ENCODE results near the gene TAC3. TPM values are rescaled to one million over a fixed set of nuclear protein-coding genes. Genes with fewer than 3 reads are reported as not detected.

The TAC3 gene
- total and polyA plus RNA-seq, 2 donors from 2014 or later = not detected

DNA sequence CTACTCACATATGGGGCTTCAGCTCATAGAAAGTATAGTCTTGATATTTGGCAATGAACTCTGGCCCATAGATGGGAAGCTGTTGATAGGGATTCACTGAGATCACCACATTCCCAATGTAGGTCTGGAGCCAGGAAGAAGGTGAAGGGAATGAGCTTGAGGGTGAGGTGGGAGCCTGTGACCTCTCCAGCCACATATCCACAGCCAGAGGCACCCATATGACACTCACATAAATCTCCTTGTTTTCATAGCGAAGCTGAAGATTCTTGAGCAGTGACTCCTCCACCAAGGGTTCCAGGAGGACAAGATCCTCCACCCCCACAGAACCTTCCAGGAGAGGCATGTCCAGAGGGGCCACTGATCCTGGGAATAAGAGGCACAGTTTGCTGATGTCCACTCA is 31.7 kb upstream of the TAC3 start:
- no peak for DNase-seq
- TF ChIP-seq, protein P1, sequence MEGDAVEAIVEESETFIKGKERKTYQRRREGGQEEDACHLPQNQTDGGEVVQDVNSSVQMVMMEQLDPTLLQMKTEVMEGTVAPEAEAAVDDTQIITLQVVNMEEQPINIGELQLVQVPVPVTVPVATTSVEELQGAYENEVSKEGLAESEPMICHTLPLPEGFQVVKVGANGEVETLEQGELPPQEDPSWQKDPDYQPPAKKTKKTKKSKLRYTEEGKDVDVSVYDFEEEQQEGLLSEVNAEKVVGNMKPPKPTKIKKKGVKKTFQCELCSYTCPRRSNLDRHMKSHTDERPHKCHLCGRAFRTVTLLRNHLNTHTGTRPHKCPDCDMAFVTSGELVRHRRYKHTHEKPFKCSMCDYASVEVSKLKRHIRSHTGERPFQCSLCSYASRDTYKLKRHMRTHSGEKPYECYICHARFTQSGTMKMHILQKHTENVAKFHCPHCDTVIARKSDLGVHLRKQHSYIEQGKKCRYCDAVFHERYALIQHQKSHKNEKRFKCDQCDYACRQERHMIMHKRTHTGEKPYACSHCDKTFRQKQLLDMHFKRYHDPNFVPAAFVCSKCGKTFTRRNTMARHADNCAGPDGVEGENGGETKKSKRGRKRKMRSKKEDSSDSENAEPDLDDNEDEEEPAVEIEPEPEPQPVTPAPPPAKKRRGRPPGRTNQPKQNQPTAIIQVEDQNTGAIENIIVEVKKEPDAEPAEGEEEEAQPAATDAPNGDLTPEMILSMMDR (IDR thresholded peaks at IDR 0.05; ENCODE audit: borderline replicate concordance, extremely low read depth, insufficient read depth) = no peak
- Histone ChIP-seq H3K27ac (ENCODE audit: low read depth in 2 of 2, low read length in 2 of 2) (no peak overlapping the region), H3K36me3 (ENCODE audit: control insufficient read depth in 2 of 3, insufficient read depth in 3 of 3, low read length in 3 of 3) (no peaks in the 10 kb centered on the region), H3K4me1 (ENCODE audit: control insufficient read depth in 2 of 3, insufficient read depth in 2 of 3, low read depth in 1 of 3, low read length in 3 of 3) (no peaks in the 10 kb centered on the region), H3K9me3 (ENCODE audit: control insufficient read depth in 2 of 3, insufficient read depth in 1 of 3, low read length in 3 of 3) (no peaks in the 10 kb centered on the region), H3K27me3 (ENCODE audit: control insufficient read depth, insufficient read depth, low read length) (no peaks in the 10 kb centered on the region), H3K4me3 (ENCODE audit: low read length in 3 of 3) (no peak overlapping the region), H3K9ac (ENCODE audit: low read length in 3 of 3) (no peak overlapping the region)
- intact Hi-C loops (cut with DNase I) = no loop called here
- no peak for FAIRE-seq

DNA sequence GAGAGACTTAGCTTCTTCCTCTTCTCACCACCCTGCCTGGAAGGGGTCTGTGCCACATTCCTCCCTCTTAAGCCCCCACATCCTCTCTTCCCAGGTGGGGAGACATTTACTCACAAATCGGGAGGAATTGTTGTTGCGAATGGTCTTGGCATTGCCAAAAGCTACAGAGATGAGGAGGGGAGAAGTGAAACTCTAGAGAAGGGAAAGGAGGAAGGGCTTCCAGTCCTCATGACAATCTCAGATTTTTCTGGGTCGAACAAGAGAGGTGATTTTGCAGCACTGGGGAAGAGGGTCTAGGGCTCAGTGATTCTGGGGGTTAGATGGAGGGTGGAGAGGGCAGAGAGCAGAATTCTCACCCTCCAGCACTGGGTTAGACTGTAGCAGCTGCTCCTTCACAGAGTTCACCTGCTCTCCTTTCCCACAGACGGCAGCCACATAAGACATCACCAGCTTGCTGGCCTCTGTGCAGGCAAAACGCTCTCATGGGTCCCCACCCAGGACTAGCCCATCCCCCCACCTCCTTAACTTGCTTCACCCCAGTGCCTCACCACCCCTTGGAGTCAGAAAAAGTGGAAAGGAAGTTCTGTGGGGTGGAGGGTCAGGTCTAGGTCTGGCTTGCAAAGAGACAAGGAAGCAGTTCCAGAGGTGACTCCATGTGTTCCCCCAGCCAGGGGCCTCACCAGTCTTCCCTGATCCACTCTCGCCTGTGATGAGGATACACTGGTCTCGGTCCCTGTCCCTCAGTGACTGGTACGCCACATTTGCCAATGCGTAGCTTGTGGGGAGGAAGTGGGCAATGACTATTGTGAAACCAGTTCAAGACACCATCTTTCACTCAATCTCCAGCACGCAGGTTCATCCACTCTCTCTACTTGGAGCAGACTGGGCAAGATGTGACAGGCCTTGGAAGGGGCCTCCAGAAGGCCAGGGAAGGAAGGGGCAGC is 30.9 kb upstream of the TAC3 start:
- Histone ChIP-seq H3K4me1 (ENCODE audit: control insufficient read depth in 2 of 3, insufficient read depth in 2 of 3, low read depth in 1 of 3, low read length in 3 of 3) (no peaks in the 10 kb centered on the region), H3K27me3 (ENCODE audit: control insufficient read depth, insufficient read depth, low read length) (no peaks in the 10 kb centered on the region), H3K36me3 (ENCODE audit: control insufficient read depth in 2 of 3, insufficient read depth in 3 of 3, low read length in 3 of 3) (no peaks in the 10 kb centered on the region), H3K9me3 (ENCODE audit: control insufficient read depth in 2 of 3, insufficient read depth in 1 of 3, low read length in 3 of 3) (no peaks in the 10 kb centered on the region), H3K9ac (ENCODE audit: low read length in 3 of 3) (no peak overlapping the region), H3K27ac (ENCODE audit: low read depth in 2 of 2, low read length in 2 of 2) (no peak overlapping the region), H3K4me3 (ENCODE audit: low read length in 3 of 3) (no peak overlapping the region)
- TF ChIP-seq, protein P1 (IDR thresholded peaks at IDR 0.05; ENCODE audit: borderline replicate concordance, extremely low read depth, insufficient read depth) = no peak
- no peak for FAIRE-seq
- DNase-seq = no peak
- intact Hi-C loops (cut with DNase I) = no loop called here

DNA sequence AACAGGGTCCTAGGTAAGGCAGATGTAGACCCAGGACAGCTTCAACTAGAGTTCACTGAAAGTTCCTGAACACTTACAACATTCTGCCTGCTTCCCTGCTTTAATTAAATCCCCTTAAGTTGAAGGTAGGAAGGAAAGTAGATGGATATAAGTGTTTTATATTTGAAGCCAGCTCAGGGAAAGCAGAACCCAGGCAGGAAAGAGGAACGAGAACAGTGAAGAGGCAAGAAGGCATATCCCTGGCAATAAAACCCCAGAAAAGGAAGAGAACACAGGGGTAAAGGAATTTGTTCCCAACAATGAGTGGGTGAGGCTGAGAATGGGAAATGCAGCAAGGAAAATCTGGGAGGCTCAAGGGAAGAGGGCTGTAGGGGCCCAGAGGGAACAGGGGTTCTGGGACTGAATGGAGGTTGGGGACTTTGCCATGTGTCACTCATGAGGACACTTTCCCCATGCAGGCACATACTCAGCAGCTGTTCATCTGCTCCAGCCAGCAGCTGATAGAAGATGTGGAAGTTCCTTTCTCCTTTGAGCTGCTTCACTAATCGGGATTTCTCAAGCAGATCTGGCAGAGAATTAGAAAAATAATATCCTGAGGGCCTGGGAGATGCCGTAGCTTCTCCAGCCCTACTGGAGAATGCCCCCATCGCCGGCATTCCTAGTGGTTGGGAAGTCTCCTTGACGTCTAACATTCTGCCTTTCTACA is 29.9 kb upstream of the TAC3 start:
- intact Hi-C loops (cut with DNase I) = no loop called here
- DNase-seq (no peak), FAIRE-seq (no peak)
- Histone ChIP-seq H3K9ac (ENCODE audit: low read length in 3 of 3) (no peak overlapping the region), H3K27ac (ENCODE audit: low read depth in 2 of 2, low read length in 2 of 2) (no peak overlapping the region), H3K27me3 (ENCODE audit: control insufficient read depth, insufficient read depth, low read length) (no peaks in the 10 kb centered on the region), H3K36me3 (ENCODE audit: control insufficient read depth in 2 of 3, insufficient read depth in 3 of 3, low read length in 3 of 3) (no peaks in the 10 kb centered on the region), H3K4me3 (ENCODE audit: low read length in 3 of 3) (no peak overlapping the region), H3K4me1 (ENCODE audit: control insufficient read depth in 2 of 3, insufficient read depth in 2 of 3, low read depth in 1 of 3, low read length in 3 of 3) (no peaks in the 10 kb centered on the region), H3K9me3 (ENCODE audit: control insufficient read depth in 2 of 3, insufficient read depth in 1 of 3, low read length in 3 of 3) (no peaks in the 10 kb centered on the region)
- TF ChIP-seq, protein P1 (IDR thresholded peaks at IDR 0.05; ENCODE audit: borderline replicate concordance, extremely low read depth, insufficient read depth) = no peak

Data from kidney (tissue), 14 donors.